RPMI8226 (cell line): Measurements from ENCODE around the gene MYDGF.

Source experiments
- DNase-seq: peaks from one replicate; pipeline ENCODE4 v3.0.0-alpha.2; 2015

Gene MYDGF

DNA sequence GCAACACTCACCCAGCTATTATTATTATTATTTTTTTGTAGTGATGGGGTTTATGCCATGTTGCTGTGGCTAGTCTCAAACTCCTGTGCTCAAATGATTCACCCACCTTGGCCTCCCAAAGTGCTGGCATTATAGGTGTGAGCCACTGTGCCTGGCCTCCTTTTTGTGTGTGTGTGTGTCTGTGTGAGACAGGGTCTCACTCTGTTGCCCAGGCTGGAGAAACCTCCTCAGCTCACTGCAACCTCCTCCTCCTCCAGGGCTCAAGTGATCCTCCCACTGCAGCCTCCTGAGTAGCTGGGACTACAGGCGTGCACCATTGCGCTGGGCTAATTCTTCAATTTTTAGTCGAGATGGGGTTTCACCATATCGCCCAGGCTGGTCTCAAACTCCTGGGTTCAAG lies 3.6 kb upstream of the MYDGF start:
- no peak for DNase-seq

DNA sequence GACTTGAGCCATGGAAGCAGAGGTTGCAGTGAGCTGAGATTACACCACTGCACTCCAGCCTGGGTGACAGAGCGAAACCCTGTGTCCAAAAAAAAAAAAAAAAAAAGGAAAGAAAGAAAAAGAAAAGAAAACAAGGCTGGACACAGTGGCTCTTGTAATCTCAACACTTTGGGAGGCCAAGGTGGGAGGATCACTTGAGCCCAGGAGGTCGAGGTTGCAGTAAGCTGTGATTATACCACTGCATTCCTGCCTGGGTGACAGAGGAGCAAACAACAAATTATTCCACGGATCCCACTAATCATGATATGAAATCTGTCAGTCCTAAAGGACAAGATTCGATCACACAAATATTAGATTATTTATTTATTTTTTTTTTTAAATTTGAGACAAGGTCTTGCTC lies 3.1 kb upstream of the MYDGF start:
- DNase-seq, result no peak

DNA sequence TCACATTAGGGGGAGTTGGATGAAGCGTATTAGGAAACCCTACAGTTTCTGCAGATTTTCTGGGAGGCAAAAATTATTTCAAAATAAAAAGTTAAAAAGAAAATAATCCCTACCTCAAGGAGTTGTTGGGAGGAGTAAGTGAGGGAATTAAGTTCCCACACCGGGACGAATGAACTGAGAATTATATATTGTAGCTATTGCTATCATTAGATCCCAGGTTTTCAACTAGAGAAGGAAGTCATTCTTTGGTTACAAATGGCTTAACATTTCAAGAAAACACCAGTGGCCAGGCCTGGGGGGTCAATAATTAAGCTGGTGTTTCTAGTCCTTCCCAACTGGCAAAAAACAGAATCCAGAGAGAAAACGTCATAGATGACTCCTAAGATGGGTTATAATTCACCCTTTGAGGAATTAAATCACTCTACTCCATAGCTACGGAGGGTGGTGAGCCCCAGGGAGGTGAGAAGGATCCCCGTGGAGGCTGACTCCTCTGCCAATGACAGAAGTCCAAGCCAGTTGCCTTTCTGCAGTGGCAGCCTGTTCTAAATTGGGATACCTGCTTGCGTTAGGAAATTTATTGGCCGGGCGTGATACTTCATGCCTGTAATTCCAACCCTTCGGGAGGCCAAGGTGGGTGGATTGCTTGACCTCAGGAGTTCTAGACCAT lies 1.2 kb upstream of the MYDGF start:
- no peak for DNase-seq

DNA sequence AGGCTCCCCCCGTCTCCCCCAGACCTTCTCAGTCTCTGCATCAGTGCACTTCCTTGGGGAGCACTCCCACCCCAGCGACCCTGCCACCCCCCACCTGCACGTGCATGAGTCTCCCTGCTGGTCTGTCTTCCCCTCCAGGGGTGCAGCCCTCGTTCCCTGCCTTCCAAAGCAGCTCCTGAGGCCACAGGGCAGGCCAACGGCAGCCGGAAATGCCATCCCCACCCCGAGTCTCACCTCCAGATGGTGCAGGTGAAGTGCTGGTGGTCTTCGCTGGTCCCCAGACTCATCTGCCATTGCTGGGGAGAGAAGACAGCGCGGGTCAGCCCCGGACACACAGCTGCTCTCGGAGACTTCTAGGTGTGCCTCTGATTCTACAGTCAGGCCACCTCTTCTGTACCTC lies 5.5 kb downstream of the MYDGF start:
- no peak for DNase-seq

DNA sequence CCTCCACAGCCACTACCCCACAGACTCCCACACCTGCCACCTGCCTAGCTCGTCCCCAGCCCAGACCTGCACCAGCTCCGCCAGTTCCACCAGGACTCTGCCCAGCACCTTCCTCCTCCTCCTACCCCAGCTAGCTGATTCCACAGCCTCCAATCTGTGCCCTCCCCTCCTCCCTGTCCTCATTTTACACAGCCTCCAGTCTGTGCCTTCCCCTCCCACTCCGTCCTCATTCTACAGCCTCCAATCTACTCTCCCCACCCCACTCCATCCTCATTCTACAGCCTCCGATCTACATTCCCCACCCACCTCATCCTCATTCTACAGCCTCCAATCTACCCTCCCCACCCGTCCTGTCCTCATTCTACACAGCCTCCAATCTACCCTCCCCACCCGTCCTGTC lies 7.3 kb downstream of the MYDGF start:
- no peak for DNase-seq

DNA sequence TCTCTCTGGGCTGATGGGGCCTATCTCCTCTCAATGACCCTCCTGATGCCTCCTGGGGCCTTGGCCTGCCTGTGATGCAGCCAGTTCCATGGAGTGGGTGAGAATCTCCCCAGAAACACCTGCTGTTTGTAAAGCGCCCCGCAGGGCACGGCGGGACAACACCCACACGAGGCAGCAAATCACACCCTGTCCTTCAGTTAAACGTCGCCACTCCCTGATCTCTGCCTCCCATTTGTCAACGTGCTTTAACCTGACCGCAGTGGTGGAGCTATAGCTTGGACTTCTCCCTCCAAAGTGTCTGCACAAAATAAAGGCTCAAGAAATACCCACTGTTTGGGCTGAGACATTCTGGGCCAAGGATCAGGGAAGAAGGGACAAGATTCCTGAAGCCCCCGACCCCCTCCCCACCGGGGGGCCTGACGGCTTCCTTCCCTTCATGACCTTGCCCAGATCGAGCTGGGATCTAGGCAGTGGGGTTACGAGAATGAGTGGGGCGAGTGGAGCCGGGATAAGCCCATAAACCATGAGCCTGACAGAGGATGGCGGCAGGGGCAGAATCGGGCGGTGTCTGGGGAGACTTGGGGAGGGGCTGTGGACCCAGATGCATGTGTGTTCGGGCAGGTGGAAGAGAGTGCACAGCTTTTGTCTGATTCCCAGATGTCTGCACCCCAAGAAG lies 8.0 kb downstream of the MYDGF start:
- no peak for DNase-seq

DNA sequence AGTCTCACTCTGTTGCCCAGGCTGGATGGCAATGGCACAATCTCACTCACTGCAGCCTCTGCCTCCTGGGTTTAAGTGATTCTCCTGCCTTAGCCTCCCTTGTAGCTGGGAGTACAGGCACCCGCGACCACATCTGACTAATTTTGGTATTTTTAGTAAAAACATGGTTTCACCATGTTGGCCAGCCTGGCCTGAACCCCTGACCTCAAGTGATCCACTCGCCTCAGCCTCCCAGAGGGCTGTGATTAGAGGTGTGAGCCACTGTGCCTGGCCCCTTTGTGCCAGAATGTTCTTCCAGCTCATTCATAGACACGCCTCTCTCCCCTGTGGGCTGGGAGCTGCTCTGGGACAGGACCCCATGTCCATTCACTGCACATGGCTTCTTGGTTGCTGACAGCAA lies 9.1 kb downstream of the MYDGF start:
- DNase-seq, result no peak

DNA sequence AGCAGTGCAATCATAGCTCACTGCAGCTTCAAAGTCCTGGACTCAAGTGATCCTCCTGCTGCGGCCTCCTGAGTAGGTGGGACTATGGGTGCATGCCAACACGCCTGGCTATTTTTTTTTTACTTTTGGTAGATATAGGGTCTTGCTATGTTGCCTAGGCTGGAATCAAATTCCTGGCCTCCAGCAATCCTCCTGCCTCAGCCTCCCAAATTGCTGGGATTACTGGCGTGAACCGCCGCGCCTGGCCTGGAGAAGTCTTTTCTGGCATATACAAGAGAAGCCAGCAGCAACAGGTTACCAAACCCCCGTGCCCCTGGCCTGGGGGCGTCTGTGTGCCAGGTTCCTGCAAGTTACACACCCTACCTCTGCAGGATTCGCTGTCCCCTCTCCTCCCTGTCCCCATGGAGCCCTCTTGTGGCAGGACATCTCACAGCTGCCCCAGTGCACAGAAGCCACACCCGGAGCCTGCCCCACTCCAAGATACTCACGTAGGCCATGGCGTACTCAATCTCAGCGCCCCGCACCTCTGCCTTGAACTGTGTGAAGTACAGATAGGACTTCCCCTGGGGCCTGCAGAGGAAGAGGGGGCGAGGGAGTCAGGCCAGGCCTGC lies 9.9 kb downstream of the MYDGF start:
- peak; percentile 61 for DNase-seq

DNA sequence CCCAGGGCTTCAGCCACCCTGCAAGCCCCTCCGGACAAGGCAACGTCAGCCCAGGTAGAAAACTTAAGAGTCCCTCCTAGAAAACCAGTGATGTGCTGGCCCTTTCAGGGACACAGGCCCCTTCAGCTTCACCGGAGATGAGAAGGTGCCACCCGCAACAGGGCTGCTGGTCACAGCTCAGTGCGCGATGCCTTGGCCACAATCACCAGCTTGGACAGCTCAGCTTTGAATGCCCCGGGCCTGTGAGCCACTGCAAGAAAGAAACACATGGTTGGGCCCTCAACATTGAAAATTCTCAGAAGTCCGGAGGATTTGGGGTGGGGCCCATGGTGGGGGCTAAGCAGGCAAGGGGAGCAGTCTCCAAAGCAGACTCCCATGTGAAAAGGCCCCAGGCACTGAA lies 12.3 kb downstream of the MYDGF start:
- DNase-seq, result no peak

DNA sequence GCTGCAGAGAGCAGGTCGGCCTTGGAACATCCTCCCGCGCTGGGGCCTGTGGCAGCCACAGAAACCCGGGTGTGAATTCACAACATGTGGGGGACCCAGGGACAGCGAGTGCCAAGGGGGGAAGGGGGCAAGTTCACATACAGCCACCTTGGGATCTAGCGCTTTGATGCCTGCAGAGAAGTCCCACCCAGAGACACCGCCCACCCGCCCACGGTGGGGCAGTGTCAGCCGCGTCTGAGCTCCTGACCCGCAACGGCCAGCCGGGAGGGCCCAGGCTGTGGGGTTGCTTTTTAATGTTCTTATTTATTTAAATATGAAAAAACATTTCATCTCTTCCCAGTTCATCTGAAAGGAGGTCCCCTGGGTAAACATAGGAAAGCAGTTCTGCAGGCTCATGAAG lies 12.9 kb downstream of the MYDGF start:
- no peak for DNase-seq

DNA sequence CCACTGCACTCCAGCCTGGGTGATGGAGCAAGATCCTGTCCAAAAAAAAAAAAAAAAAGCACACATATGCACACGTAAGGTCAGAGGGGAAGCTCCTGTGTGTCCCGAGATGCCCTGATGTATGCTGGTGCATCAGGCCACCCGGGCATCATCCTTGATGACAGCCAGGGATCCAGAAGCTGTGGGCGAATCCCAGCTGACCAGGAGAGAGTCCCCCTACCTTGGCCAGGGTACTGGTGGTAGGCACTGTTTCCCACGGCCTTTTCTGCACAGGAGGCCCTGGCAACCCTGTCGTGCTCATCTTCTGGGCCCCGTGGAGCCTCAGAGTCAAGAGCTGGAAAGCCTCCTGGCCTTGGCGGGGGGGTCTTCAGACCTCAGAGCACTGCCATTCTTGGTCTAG lies 14.0 kb downstream of the MYDGF start:
- DNase-seq, result no peak

DNA sequence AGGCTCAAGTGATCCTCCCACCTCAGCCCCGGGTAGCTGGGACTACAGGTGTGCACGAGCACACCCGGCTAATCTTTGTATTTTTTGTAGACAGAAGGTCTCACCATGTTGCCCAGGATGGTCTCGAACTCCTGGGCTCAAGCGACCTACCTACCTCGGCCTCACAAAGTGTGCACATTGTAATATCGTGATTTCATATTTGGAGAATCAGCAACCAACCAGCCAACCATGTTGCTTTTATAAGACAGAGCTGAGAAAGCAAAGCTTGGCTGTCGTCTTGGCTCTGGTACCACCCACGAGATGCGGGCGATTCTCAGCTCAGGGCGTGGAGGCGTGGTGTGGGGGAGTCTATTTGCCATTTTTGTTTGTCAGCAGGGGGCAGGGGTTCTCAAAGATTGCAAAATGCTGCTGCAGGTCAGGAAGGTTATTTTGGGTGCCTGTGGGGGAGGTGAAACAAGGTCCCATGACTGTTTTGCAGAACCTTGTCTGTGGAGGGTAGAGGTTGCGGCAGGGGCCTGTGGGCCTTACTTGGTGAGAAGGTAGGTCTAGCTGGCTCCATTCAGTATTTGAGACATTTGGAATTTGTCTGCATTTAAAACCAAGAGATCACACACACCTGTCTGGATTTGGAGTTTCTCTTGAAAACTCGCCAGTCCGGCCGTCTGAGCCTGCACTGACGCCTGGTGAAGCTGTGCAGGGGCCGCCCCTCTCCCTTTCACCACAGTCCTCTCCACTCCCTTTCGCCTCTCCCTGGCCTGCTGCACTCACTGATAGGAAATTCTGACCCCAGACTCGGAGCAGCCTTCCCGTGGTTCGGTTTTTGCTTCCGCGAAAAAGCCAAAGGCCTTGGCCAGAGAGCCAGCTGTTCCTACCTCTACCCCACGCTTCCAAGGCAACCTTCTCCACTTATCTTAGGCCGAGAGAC lies 15.4 kb downstream of the MYDGF start:
- DNase-seq, result no peak

DNA sequence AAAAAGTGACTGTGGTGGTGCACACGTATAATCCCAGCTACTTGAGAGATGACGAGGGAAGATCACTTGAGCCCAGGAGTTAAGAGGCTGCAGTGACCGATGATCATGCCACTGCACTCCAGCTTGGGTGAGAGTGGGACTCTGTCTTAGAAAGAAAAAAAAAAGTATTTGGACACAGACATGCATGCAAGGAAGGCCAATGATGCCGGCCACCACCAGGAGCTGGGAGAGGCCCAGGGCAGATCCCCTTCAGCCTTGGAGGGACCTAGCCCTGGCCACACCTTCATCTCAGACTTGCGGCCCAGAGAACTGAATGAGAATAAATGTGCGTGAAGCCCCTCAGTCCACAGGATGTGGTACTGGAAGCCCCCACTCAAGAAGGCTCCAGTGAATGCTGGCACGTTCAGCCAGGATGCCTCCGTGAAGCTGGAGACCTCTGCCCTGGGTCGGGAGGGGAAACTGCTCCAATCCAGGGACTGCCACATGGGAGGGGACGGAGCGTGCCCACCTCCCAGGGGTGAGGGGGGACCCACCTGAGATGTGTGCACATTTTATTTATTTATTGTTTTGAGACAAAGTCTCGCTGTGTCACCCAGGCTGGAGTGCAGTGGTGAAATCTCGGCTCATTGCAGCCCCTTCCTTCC lies 16.2 kb downstream of the MYDGF start:
- DNase-seq, result no peak

DNA sequence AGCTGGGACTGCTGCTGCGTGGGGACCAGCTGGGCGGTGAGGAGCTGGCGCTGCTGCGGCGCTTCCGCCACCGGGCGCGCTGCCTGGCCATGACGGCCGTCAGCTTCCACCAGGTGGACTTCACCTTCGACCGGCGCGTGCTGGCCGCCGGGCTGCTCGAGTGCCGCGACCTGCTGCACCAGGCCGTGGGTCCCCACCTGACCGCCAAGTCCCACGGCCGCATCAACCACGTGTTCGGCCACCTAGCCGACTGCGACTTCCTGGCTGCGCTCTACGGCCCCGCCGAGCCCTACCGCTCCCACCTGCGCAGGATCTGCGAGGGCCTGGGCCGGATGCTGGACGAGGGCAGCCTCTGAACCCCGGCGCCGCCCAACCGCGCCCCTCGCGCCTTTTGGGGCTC lies 18.1 kb downstream of the MYDGF start:
- no peak for DNase-seq

DNA sequence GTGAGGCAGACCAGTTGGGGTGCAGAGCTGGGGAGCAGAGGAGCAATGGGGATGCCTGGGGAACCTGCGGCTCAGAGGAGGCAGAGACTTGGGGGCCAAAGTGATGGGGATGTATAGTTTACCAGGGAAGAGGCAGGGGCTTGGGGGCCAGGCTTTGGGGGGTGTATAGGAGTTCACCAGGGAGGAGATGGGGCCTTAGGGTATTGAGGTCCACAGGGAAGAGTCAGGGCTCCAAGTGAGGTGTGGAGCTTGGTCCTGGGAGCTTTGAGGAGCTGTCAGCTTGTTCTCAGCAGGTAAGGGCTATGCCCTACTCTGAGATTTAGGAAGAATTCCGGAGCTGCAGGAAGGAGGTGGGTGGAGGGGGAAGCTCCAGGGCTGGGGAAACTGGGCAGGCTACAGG lies 20.0 kb downstream of the MYDGF start:
- DNase-seq, result no peak

DNA sequence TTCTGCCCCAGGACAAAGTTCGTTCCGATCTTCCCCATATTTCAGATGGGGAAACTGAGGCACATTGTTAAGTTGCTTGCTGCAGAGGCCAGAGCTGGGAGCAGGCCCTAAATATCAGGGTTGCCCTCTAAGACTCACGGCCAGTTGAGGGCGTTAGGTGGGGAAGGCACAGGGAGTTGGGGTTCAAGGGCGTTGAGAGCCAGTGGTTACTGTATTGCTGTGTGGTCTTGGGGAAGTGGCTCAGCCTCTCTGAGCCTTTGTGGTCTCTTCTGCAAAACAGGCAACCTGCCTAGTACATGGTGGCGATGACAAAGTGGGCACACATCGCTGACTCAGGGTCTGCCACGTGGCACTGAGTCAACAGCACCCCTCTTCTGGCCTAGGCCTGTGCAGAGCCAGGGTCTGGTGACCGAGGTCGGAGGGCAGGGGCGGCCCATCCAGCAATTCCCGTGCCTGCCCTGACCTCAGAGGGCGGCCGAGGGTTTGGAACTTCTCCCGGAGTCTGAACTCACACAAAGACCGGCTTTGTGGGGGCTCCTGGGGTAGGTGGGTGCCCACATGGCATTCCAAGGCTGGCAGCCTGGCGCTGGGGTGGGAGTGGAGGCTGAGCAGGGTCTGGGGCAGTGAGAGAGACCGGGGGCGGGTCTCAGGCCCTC lies 20.6 kb downstream of the MYDGF start:
- DNase-seq, result no peak

DNA sequence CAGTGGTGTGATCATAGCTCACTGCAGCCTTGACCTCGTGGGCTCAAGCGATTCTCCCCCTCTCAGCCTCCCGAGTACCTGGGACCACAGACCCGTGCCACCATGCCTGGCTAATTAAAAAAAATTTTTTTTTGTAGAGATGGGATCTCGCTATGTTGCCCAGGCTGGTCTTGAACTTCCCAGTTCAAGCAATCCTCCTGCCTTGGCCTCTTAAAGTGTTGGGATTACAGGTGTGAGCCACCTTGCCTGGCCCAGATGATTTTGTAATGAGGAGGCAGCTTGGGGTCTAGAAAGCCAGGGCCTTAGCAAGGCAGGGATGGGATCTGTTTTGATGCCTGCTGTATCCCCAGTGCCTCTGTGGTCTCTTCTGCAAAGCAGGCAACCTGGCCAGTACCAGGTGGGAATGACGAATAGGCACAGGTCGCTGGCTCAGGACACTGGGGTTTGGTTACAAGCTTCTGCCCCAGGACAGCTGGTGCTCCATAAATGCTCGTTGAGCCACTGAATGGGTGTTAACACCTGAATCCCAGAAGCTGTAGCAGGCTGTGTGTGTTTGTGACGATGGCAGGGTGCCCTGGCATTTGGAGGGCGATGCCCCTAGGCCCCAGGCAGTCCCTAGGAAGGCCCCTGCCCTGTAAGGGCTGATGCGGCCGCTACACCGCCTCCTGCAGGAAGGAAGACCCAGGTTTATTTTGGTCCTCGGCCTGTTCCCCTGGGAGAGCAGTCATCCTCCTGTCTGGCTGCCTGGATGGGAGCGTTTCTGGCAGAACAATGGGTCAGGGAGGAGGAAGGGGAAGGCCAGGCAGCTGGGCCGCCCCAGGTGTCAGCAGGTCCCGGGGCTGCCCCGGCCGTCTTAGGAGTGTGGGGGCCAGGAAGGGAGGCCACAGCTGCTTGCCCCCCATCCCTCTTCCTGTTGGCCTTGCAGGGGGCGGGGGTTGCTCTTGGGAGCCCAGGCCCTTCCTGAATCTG lies 22.2 kb downstream of the MYDGF start:
- no peak for DNase-seq

DNA sequence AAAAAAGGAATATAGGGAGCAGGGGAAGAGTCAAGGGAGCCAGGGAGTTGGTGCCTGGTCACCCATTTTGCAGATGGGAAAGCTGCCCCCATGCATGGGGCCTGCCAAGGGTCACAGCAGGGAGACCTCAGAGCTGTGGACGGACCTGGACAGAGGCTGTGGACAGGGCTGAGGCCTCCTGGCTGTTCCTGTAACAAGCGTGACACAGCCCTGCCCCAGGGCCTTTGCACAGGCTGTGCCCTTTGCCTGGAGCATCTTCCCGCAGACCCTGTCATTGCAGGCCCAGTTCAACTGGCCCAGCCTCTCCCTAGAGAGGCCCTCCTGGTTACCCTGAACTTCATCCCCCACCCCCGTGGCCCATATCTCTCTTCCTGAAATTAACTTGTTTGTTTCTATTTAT lies 24.4 kb downstream of the MYDGF start:
- no peak for DNase-seq

DNA sequence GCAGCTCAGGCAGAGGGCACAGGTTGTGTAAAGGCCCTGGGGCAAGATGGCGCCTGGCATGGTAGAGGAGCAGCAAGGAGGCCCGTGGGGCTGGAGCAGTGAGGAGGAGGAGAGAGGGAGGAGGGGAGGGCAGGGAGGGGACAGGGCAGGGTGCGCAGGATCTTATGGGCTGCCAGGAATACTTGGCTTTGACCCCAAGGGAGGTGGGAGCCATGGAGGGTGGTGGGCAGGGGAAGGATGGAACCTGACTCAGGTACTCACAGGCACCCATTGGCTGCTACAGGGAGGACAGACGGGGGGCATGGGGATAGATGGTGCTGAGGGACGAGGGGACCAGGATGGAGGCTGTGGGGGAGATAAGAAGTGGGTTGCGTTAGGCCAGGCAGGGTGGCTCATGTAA lies 27.5 kb downstream of the MYDGF start:
- no peak for DNase-seq

DNA sequence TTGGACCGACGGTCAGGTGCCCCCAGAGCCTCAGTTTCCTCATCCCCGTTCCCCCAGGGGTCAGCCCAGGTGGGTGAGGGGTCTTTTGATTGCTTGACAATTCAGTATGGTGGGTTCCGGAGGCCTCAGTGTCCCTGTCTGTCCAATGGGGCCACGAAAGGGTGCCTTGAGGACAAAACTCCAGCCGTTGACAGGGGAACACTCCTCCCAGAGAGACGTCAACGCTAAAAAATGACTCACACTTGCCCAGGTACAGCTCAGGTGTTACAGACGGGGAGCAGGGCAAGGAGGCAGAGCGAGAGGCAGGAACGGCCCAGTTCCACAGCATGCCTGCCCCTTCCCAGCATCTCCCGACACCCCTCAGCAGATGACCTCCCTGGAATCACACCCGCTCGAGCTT lies 29.0 kb downstream of the MYDGF start:
- no peak for DNase-seq
